Islet of Langerhans (tissue), 1 donor: ENCODE measurements around the gene CD53.
"Not testable (repeated sequence)": the region's sequence is repeated elsewhere in the genome, so short reads cannot be mapped to it uniquely, and the experiment has no call there.

Source experiments
- FAIRE-seq: peaks from one replicate; lab custom pipeline; 2011; peaks lifted over from hg19 to GRCh38; lab: Jason Lieb, UNC

The CD53 gene

DNA sequence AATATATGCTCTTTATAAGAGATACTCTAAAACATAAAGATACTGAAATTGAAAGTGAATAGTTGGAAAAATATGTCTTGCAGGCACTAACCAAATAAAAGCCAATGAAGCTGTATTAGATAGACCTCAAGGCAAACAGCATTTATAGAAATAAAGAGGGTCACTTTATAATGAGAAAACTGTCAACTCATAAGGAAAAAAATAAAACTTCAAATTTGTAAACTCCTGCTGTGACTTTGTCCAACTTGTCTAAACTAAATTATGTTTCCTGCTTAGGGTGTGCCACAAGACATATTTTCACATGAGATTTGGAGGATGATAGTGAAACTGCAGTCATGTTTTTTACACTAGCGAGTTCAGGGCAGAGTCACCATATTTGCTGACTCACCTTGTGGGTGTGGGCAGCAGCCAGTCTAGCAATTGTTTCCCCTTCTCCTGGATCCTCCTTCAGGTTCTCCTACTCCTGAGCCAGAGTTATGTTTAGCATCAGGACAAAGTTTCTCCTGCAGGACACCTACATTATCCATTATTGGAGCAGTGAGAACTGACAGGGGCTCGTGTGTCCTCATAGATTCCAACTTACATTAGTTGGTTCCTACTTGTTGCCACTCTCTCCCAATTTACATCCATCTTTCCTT lies 43.8 kb downstream of the CD53 start:
- no peak for FAIRE-seq

DNA sequence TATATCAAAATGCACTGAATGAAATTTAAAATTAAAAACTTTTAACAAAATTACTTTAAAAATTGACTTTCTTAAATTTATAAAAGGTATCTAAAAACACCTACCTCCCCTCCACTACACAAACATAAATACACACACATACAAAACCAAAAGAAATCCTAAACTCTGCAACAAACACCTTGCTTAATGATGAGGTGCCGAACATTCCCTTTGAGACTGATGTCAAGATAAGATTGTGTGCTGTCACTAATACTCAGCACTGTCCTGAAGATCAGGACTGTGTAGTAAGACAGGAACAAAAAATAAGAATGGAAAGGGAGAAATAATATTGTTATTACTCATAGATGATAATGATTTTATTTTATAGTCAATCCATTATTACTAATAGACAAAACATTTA lies 45.1 kb downstream of the CD53 start:
- FAIRE-seq, result no peak

DNA sequence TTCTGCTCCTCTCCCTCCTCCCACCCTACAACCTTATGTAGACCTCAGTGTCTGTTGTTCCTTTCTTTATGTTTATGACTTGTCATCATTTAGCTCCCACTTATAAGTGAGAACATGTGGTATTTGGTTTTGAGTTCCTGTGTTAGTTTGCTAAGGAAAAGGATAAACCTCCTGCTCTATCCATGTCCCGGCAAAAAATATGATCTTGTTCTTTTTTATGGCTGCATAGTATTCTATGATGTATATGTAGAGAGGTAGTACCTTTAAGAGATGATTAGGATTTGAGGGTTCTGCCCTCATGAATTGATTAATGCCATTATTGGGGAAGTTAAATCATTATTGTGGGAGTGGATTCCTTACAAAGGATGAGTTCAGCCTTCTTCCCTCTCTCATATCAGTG lies 49.0 kb downstream of the CD53 start:
- FAIRE-seq, result no peak

DNA sequence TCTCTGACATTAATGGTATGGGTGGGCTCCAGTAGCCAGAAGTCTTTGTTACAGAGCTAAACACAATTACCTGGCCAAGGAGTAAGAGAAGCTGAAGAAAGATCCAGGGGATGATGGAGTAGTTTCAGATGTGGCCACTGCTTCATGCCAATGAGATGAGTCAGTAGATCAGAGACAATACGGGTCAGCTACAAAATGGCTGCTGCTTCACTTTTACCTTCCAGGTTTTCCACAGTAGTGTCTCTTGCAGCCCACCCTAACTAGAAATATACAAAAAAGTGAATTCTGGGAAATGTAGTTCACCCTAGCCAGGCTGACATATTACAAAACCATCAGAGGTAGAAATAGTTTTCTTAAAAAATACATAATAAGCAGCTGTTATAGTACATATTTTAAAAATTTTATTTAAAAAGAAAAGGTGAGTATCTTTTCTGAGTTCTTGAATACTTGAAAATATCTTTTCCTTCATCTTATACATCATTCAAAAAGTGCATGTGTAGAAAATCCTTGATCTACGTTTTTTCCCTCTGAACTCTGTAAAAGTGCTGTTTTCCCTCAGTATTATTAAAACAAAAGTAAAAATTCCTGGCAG lies 54.6 kb downstream of the CD53 start:
- no peak for FAIRE-seq

DNA sequence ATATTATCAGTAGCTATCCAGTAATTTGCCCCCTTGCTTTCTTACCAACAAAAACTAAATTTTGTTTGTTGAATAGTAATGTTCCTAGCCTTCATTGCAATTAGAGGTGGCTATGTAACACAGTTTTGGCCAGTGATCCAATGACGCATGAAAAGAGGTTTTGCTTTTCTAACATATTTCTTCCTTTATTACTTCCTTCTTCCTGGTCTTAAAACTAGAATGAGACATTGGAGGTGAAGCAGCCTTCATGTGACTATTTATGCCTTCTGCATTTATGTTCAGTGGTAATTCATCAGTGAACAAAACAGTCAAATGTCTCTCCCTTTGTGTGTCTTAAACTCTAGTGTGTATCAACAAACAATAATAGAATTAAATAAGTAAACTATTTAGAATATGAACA lies 55.2 kb downstream of the CD53 start:
- no peak for FAIRE-seq

DNA sequence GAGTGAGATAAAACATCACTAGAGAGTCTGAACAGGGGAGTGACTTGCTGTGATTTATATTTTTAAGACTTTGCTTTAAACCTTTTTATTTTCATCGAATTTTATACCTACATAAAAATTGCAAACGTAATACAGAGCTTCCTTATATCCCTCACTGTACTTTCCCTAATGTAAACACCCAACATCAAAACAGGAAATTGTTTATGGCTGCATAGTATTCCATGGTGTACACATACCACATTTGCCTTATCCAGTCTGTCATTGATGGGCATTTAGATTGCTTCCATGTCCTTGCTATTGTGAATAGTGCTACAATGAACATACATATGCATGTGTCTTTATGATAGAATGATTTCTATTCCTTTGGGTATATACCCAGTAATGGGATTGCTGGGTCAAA lies 56.0 kb downstream of the CD53 start:
- no peak for FAIRE-seq

DNA sequence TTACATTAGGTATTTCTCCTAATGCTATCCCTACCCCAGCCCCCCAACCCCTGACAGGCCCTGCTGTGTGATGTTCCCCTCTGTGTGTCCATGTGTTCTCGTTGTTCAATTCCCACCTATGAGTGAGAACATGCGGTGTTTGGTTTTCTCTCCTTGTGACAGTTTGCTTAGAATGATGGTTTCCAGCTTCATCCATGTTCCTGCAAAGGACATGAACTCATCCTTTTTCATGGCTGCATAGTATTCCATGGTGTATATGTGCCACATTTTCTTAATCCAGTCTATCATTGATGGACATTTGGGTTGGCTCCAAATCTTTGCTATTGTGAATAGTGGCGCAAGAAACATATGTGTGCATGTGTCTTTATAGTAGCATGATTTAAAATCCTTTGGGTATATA lies 58.1 kb downstream of the CD53 start:
- FAIRE-seq, result not testable (repeated sequence)

DNA sequence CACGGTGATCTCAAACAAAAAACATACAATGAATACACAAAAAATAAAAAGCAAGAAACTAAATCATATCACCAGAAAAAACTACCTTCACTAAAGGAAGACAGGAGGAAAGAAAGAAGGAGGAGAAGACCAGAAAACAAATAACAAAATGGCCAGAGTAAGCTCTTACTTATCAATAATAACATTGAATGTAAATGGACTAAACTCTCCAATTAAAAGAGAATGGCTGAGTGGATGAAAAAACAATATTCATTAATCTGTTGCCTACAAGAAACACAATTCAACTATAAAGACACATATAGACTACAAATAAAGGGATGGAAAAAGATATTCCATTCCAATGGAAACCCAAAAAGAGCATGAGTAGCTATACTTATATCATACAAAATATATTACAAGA lies 63.6 kb downstream of the CD53 start:
- FAIRE-seq, result no peak

DNA sequence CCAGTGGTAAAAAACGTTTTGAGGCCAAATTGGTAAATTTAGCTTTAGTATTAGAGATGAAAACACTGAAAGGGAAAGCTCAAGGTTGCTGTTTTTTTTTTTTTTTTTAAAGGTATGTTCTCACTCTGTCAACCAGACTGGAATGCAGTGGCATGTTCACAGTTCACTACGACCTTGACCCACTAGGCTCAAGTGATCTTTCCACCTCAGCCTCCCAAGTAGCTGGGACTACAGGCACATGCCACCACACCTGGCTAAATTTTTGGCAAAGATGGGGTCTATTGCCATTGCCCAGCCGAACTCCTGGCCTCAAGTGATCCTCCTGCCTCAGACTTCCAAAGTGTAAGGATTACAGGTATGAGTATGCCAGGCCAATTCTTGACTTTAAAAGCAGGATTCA lies 71.9 kb downstream of the CD53 start:
- no peak for FAIRE-seq

DNA sequence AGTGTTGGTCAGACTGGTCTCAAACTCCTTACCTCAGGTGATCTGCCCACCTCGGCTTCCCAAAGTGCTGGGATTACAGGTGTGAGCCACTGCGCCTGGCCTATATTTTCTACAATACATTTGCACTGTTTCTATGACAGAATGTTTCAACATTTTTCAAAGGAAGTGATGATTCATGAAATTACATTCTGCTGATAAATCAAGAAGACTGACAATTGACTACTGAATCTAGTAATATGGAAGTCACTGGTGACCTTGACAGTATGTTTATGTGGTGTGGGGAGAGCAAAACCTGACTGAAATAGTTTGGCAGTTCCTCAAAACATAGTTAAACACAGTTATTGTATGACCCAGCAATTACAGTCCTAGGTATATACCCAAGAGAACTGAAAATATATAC lies 72.7 kb downstream of the CD53 start:
- FAIRE-seq, result no peak

DNA sequence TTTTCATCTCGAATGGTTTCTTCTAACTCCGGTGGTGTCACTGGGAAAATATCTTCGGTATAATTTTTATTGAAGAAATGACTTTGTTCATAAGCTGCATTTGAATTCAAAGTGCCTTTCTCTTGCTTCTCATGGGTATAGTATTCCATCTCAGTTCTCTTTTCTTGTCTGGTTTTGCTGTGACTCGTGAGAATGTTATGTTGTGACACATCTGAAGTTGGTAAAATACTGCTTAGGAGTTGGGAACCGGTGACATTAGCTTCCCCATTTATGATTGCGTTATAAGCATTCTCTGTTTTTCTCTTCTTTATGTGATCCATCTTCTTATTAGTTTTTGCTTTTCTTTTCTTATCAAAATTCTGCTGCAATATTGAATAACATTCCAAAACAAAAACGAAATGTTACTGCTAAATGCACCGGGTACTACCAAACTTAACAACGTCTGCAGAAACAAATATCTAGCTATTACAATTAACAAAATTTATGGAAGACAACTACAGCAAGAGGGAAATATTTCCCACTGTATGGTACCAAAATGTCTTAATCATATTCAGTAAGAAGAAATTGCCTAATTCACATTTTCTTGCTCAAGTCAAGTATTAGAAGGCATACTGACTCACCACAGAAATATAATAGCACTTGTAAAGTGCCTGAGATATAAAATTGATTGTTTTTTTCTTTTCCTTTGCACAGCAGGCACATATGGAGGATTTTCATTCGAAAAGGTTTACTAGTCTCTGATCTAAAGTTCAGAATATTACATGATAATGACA lies 75.3 kb downstream of the CD53 start:
- no peak for FAIRE-seq
